H1 (cell line): Measurements from ENCODE around the gene INO80. TPM values are rescaled to one million over a fixed set of nuclear protein-coding genes. Genes with fewer than 3 reads are reported as not detected.
A peak's percentile ranks its signal among the peaks of the same experiment; 100 is the strongest.

Experiments used
- CTCF ChIA-PET: fragments of 300-600 bp; sonication (Branson Sonifier 250); formaldehyde crosslinking; loops from one replicate; lab custom pipeline; 2021; ENCODE audit not compliant: partially characterized antibody; lab: Charles Lee
- POLR2A ChIA-PET: fragments of 300-600 bp; sonication (Branson Sonifier 250); formaldehyde crosslinking; loops from one replicate; lab custom pipeline; 2021; ENCODE audit warnings: inconsistent platforms; ENCODE audit not compliant: partially characterized antibody; lab: Charles Lee
- DNase-seq, 2 experiments: peaks; one replicate each; pipeline versions ENCODE4 v3.0.0 to v3.0.0-alpha.2; 2010 to 2022; ENCODE audit warnings: low spot score in 2 of 2, low read depth in 1 of 2, mixed read lengths in 1 of 2
- FAIRE-seq: peaks from 2 replicates; lab custom pipeline; 2011; peaks lifted over from hg19 to GRCh38; lab: Jason Lieb, UNC
- H2AFZ ChIP-seq: 2 replicates; pipeline ENCODE4 v1.8.1; 2012; ENCODE audit warnings: low read length, inconsistent platforms
- H2AK5ac ChIP-seq: 2 replicates; pipeline ENCODE4 v1.6.1; 2013; ENCODE audit warnings: low read depth, low read length
- H2BK120ac ChIP-seq: replicated peaks from 2 replicates; pipeline ENCODE3; 2013; ENCODE audit warnings: low read depth, low read length, inconsistent platforms
- H2BK12ac ChIP-seq: 2 replicates; pipeline ENCODE4 v1.6.1; 2013; ENCODE audit warnings: low read depth, low read length
- H2BK15ac ChIP-seq: 2 replicates; pipeline ENCODE4 v1.6.1; 2013; ENCODE audit warnings: low read length
- H2BK20ac ChIP-seq: 2 replicates; pipeline ENCODE4 v1.6.1; 2013; ENCODE audit warnings: low read length
- H2BK5ac ChIP-seq: 2 replicates; pipeline ENCODE4 v1.6.1; 2013; ENCODE audit warnings: low read depth, low read length
- H3K14ac ChIP-seq: 2 replicates; pipeline ENCODE4 v1.6.1; 2013; ENCODE audit warnings: inconsistent platforms; ENCODE audit not compliant: insufficient read length
- H3K18ac ChIP-seq: 2 replicates; pipeline ENCODE4 v1.6.1; 2013; ENCODE audit warnings: low read length; ENCODE audit errors: extremely low read depth
- H3K23ac ChIP-seq: 2 replicates; pipeline ENCODE4 v1.6.1; 2013; ENCODE audit warnings: inconsistent platforms; ENCODE audit not compliant: insufficient read length
- H3K23me2 ChIP-seq: 2 replicates; pipeline ENCODE4 v1.6.1; 2013; ENCODE audit warnings: low read depth, low read length
- H3K27ac ChIP-seq: 2 replicates; pipeline ENCODE4 v1.6.1; 2011; ENCODE audit warnings: low read depth, low read length, inconsistent platforms
- H3K27me3 ChIP-seq, 4 experiments: replicated peaks in 1 of 4; 1 replicate in 1 of 4; 2 replicates in 3 of 4; pipeline versions ENCODE4 v1.6.1 to v1.8.1; 2011 to 2013; ENCODE audit warnings: low read length in 3 of 4, mild to moderate bottlenecking in 3 of 4, inconsistent platforms in 2 of 4, mixed read lengths in 2 of 4, moderate library complexity in 1 of 4; ENCODE audit not compliant: control insufficient read depth in 3 of 4, insufficient read depth in 3 of 4; ENCODE audit errors: extremely low read depth in 1 of 4
- H3K36me3 ChIP-seq, 4 experiments: 2 replicates each; pipeline versions ENCODE4 v1.6.1 to v1.8.1; 2011 to 2013; ENCODE audit warnings: mild to moderate bottlenecking in 4 of 4, low read length in 3 of 4, moderate library complexity in 2 of 4, control low read depth in 1 of 4, inconsistent platforms in 1 of 4; ENCODE audit not compliant: insufficient read depth in 4 of 4, control insufficient read depth in 2 of 4
- H3K4ac ChIP-seq: replicated peaks from 2 replicates; pipeline ENCODE3; 2013; ENCODE audit warnings: low read length, low read depth, mixed read lengths, inconsistent platforms; ENCODE audit not compliant: insufficient read length
- H3K4me1 ChIP-seq, 4 experiments: replicated peaks in 1 of 4; 1 replicate in 1 of 4; 2 replicates in 3 of 4; pipeline versions ENCODE4 v1.6.1 to v1.8.1; 2011 to 2013; ENCODE audit warnings: low read length in 3 of 4, inconsistent platforms in 2 of 4, mixed read lengths in 1 of 4; ENCODE audit not compliant: insufficient read depth in 4 of 4, control insufficient read depth in 3 of 4
- H3K4me2 ChIP-seq, 2 experiments: 2 replicates each; pipeline versions ENCODE4 v1.6.1 to v1.8.1; 2011 to 2013; ENCODE audit warnings: low read depth in 2 of 2, low read length in 2 of 2, control low read depth in 1 of 2, inconsistent platforms in 1 of 2, mild to moderate bottlenecking in 1 of 2; ENCODE audit not compliant: insufficient read depth in 1 of 2
- H3K4me3 ChIP-seq, 4 experiments: fragments of 200-600, 300-600 bp in 1 of 4; sonication (generic), shearing (Covaris generic), sonication (Bioruptor Twin) in 1 of 4; 2 replicates each; pipeline versions ENCODE4 v1.5.1 to v1.8.1; 2011 to 2016; ENCODE audit warnings: low read length in 4 of 4, low read depth in 3 of 4, control low read depth in 2 of 4, inconsistent platforms in 2 of 4, mild to moderate bottlenecking in 2 of 4, mixed read lengths in 1 of 4, moderate library complexity in 1 of 4; ENCODE audit not compliant: insufficient read depth in 2 of 4; ENCODE audit errors: extremely low read depth in 1 of 4
- H3K56ac ChIP-seq: replicated peaks from 2 replicates; pipeline ENCODE3; 2013; ENCODE audit warnings: low read depth, mild to moderate bottlenecking, mixed read lengths, low read length, inconsistent platforms; ENCODE audit not compliant: insufficient read length
- H3K79me1 ChIP-seq: 2 replicates; pipeline ENCODE4 v1.6.1; 2013; ENCODE audit warnings: low read depth, low read length, control low read depth
- H3K79me2 ChIP-seq, 2 experiments: 2 replicates each; pipeline versions ENCODE4 v1.6.1 to v1.8.1; 2012 to 2013; ENCODE audit warnings: low read length in 2 of 2, mild to moderate bottlenecking in 2 of 2, inconsistent platforms in 1 of 2; ENCODE audit not compliant: insufficient read depth in 2 of 2, control insufficient read depth in 1 of 2
- H3K9ac ChIP-seq, 4 experiments: replicated peaks in 1 of 4; 1 replicate in 1 of 4; 2 replicates in 3 of 4; pipeline versions ENCODE4 v1.6.1 to v1.8.1; 2011 to 2013; ENCODE audit warnings: low read depth in 3 of 4, low read length in 3 of 4, control low read depth in 2 of 4, mild to moderate bottlenecking in 2 of 4, moderate library complexity in 2 of 4, inconsistent platforms in 1 of 4; ENCODE audit errors: extremely low read depth in 1 of 4
- H3K9me3 ChIP-seq, 2 experiments: 2 replicates each; pipeline versions ENCODE4 v1.6.1 to v1.8.1; 2012 to 2013; ENCODE audit warnings: mild to moderate bottlenecking in 2 of 2, moderate library complexity in 2 of 2, control low read depth in 1 of 2, inconsistent platforms in 1 of 2, low read depth in 1 of 2, low read length in 1 of 2, mixed read lengths in 1 of 2; ENCODE audit not compliant: insufficient read depth in 2 of 2
- H4K20me1 ChIP-seq, 2 experiments: replicated peaks in 1 of 2; 2 replicates each; pipeline versions ENCODE3 to v1.8.1; 2011 to 2013; ENCODE audit warnings: inconsistent platforms in 2 of 2, low read length in 2 of 2, mild to moderate bottlenecking in 1 of 2; ENCODE audit not compliant: insufficient read depth in 2 of 2, control insufficient read depth in 1 of 2
- H4K5ac ChIP-seq: 2 replicates; pipeline ENCODE4 v1.6.1; 2013; ENCODE audit warnings: low read length, low read depth, mixed read lengths, inconsistent platforms; ENCODE audit not compliant: insufficient read length
- H4K8ac ChIP-seq: 2 replicates; pipeline ENCODE4 v1.8.0; 2013; ENCODE audit warnings: mild to moderate bottlenecking, moderate library complexity, low read length, inconsistent platforms; ENCODE audit not compliant: insufficient read depth; ENCODE audit errors: extremely low read depth
- H4K91ac ChIP-seq: replicated peaks from 2 replicates; pipeline ENCODE3; 2013; ENCODE audit warnings: low read length, mixed read lengths, inconsistent platforms; ENCODE audit not compliant: insufficient read length
- POLR2A ChIP-seq, 2 experiments: IDR thresholded peaks; 1 replicate in 1 of 2; 2 replicates in 1 of 2; pipeline ENCODE4 v1.6.1; 2011; ENCODE audit warnings: low read depth in 2 of 2, low read length in 2 of 2, mild to moderate bottlenecking in 2 of 2; ENCODE audit errors: control extremely low read depth in 1 of 2
- SP2 ChIP-seq: IDR thresholded peaks from 2 replicates; pipeline ENCODE4 v1.6.1; 2012; ENCODE audit warnings: mild to moderate bottlenecking, low read length, inconsistent platforms
- WGBS, 2 experiments: shearing (Covaris generic) in 1 of 2; methylation state at CpG; one replicate each; pipeline versions ENCODE4 v1.1.6 to v1.1.7; 2013 to 2015; ENCODE audit warnings: low lambda C conversion rate in 2 of 2, mixed read lengths in 2 of 2, inconsistent platforms in 1 of 2, low coverage in 1 of 2, missing lambda C conversion rate in 1 of 2; ENCODE audit not compliant: insufficient replicate concordance in 2 of 2, insufficient coverage in 1 of 2, insufficient read length in 1 of 2; ENCODE audit errors: extremely low coverage in 1 of 2, missing lambda C conversion rate in 1 of 2; 5-methylcytosine and 5-hydroxymethylcytosine counted together
- polyA plus RNA-seq, 7 experiments: library from polyadenylated mRNA; depleted of rRNA in 3 of 7; stranded (reverse) in 5 of 7; unstranded in 2 of 7; fragments of >200 nt in 5 of 7; fragments of 200-250 nt in 2 of 7; gene quantifications; 1 replicate in 5 of 7; 2 replicates in 1 of 7; 4 replicates in 1 of 7; pipeline versions ENCODE4 v1.2.1 to v1.2.3, GENCODE V29; 2011 to 2013; ENCODE audit warnings: missing spikeins in 2 of 7, mixed read lengths in 2 of 7
- total RNA-seq: library from RNA; stranded (reverse); fragmentation: NEBNext Ultra II Directional; extraction: Animal tissue kit (Norgen Biotek cat#: 25700); gene quantifications from 2 replicates; pipeline ENCODE4 v1.2.1, GENCODE V29; 2021

INO80 gene
- total and polyA plus RNA-seq, 2 of the 8 experiments (the other 6 are each of a cell fraction or from before 2014, with no cell fraction given): 4.3 to 24.5 TPM

DNA sequence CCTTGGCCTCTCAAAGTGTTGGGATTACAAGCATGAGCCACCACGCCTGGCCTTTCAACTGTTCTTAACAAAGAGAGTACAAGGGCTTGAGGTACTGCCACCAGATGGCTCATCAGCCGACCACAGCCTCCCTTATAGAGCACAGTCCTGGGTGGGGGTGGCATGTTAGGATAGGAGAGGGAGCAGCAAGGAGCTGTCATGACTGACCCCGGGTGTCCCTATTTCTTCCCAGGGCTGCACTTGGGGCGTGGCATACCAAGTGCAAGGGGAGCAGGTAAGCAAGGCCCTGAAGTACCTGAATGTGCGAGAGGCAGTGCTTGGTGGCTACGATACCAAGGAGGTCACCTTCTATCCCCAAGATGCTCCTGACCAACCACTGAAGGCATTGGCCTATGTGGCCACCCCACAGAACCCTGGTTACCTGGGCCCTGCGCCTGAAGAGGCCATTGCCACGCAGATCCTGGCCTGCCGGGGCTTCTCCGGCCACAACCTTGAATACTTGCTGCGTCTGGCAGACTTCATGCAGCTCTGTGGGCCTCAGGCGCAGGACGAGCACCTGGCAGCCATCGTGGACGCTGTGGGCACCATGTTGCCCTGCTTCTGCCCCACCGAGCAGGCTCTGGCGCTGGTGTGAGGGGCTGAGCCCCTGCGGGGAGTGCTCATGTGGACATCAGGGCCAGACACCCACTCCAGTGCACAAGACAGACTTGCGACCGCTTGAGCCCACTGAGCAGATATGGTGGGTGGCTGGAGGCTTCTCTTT lies 160.8 kb downstream of the INO80 start:
- no peak for DNase-seq
- WGBS, 2 experiments: 88% methylated on average over 20 of the region's 20 CpGs; no CpG with 5 or more reads in 1 of the 2 experiments
- H2BK12ac ChIP-seq: no peak overlapping the region
- H3K9ac ChIP-seq: peak overlapping the region in 1 of 4 experiments; percentile 30; a peak in 2 of 7 replicates
- no peak overlapping the region for H3K27ac ChIP-seq
- H3K4me1 ChIP-seq: peaks cover 2 to 11% (median 8%) of the 10 kb centered on the region in 4 experiments; a peak in 6 of 7 replicates
- no peak overlapping the region for H2AK5ac ChIP-seq
- POLR2A ChIA-PET: interaction anchor here (0.8 to 43.8 kb wide), 16 partner anchors 3 to 377 kb away, joined by 3 to 1505 read pairs (median 6); partner anchors contain the start of genes CHAC1, DLL4, INO80 and NUSAP1
- H2BK20ac ChIP-seq: no peak overlapping the region
- peak overlapping the region; percentile 29 for H4K91ac ChIP-seq
- H2BK5ac ChIP-seq: peak overlapping the region; percentile 67
- H2AFZ ChIP-seq: no peak overlapping the region
- peak overlapping the region; percentile 17 to 84; a peak in 2 of 4 replicates for H3K4me2 ChIP-seq
- 0 out of 2 replicates have a peak overlapping the region, but pooled peaks have one; percentile 26 for H4K8ac ChIP-seq
- no peak overlapping the region for H2BK120ac ChIP-seq
- H3K56ac ChIP-seq: no peak overlapping the region
- H3K27me3 ChIP-seq: no peaks in the 10 kb centered on the region
- H3K79me2 ChIP-seq: peaks cover 0 to 28% of the 10 kb centered on the region in 2 experiments; a peak in 2 of 4 replicates
- peaks cover 0 to 12% of the 10 kb centered on the region in 2 experiments for H4K20me1 ChIP-seq
- no peak overlapping the region for H3K18ac ChIP-seq
- H3K4ac ChIP-seq: no peak overlapping the region
- CTCF ChIA-PET: interaction anchor here (0.6 to 33.1 kb wide), 8 partner anchors 7 to 61 kb away, joined by 3 to 590 read pairs (median 10); partner anchors contain the start of genes DLL4 and VPS18
- FAIRE-seq: no peak
- no peak overlapping the region for H2BK15ac ChIP-seq
- TF ChIP-seq SP2 (no peak), POLR2A (IDR thresholded peaks at IDR 0.05; ENCODE audit: control extremely low read depth in 1 of 2, low read depth in 2 of 2, low read length in 2 of 2) (peak in 1 of 2 experiments; percentile 8; a peak in 1 of 3 replicates)
- no peaks in the 10 kb centered on the region; the same call in 1 of the 2 replicates for H3K79me1 ChIP-seq
- peak overlapping the region in 1 of 4 experiments; percentile 92; a peak in 2 of 8 replicates for H3K4me3 ChIP-seq
- H3K23me2 ChIP-seq: peaks cover 10% of the 10 kb centered on the region
- H4K5ac ChIP-seq: no peak overlapping the region
- H3K9me3 ChIP-seq: no peaks in the 10 kb centered on the region
- no peak overlapping the region for H3K23ac ChIP-seq
- H3K36me3 ChIP-seq: peaks cover 8 to 33% (median 12%) of the 10 kb centered on the region in 4 experiments
- H3K14ac ChIP-seq: no peak overlapping the region
